ENCODE results near the gene KLF13. TPM values are rescaled to one million over a fixed set of nuclear protein-coding genes. Genes with fewer than 3 reads are reported as not detected.
A peak's percentile ranks its signal among the peaks of the same experiment; 100 is the strongest.

The KLF13 gene
- polyA plus RNA-seq, 2 of the 4 experiments (the other 2 are of a cell fraction): 53.5 TPM

DNA sequence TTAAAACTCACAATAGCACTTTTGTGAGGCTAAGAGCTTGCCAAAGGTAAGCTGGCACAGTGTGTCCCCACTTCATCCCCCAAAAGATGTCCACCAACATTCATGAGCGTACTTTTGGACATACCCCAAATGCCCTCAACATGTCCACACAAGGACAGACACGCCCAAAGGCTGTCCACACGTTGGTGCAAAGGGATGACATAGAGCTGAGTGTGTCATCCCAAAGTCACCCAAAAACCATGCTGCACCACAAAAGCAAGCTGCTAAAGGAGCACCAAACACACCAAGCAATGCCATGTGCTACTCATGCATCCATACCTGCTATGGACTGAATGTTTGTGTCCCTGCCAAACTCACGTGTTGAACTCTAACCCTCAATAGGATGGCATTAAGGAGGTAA lies 57.9 kb downstream of the KLF13 start:
- H3K4me1 ChIP-seq: peaks cover 25% of the 10 kb centered on the region
- no peak overlapping the region for H3K4me2 ChIP-seq
- H3K27ac ChIP-seq: no peak overlapping the region
- no peaks in the 10 kb centered on the region for H3K9me3 ChIP-seq
- WGBS (ENCODE audit: missing lambda C conversion rate): 68% methylated on average over 4 of the region's 4 CpGs
- FAIRE-seq (no peak), DNase-seq (ENCODE audit: low read depth in 1 of 2, low spot score in 1 of 2) (no peak), ATAC-seq (no peak)
- no peak overlapping the region for H3K4me3 ChIP-seq
- ChIA-PET CTCF (no interaction called here), POLR2A (no interaction called here)
- TF ChIP-seq RARB (CRISPR knock-in tag; IDR thresholded peaks at IDR 0.05) (no peak), FOSB (CRISPR knock-in tag; IDR thresholded peaks at IDR 0.05) (no peak), HDAC2 (IDR thresholded peaks at IDR 0.05) (no peak)

DNA sequence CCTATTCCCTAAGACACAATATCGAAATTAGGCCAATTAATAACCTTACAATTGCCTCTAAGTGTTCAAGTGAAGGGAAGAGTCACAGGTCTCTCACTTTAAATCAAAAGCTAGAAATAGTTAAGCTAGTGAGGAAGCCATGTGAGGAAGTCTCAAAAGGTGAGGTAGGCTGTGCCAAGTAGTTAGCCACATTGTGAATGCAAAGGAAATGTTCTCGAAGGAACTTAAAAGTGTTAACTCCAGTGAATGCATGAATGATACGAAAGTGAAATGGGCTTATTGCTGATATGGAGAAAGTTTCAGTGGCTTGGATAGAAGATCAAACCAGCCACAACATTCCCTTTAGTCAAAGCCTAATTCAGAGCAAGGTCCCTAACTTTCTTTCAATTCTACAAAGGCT lies 59.1 kb downstream of the KLF13 start:
- Histone ChIP-seq H3K4me1 (peaks cover 25% of the 10 kb centered on the region), H3K4me3 (no peak overlapping the region), H3K27ac (no peak overlapping the region), H3K4me2 (no peak overlapping the region), H3K9me3 (peaks cover 7% of the 10 kb centered on the region; the same call in 1 of the 3 replicates)
- DNase-seq (ENCODE audit: low read depth in 1 of 2, low spot score in 1 of 2) (no peak), FAIRE-seq (no peak), ATAC-seq (no peak)
- CTCF ChIA-PET: interaction anchor here (0.9 to 1.1 kb wide), 2 partner anchors 103 to 592 kb away, joined by 3 to 4 read pairs; no protein-coding TSS in a partner anchor
- TF ChIP-seq, protein P1, sequence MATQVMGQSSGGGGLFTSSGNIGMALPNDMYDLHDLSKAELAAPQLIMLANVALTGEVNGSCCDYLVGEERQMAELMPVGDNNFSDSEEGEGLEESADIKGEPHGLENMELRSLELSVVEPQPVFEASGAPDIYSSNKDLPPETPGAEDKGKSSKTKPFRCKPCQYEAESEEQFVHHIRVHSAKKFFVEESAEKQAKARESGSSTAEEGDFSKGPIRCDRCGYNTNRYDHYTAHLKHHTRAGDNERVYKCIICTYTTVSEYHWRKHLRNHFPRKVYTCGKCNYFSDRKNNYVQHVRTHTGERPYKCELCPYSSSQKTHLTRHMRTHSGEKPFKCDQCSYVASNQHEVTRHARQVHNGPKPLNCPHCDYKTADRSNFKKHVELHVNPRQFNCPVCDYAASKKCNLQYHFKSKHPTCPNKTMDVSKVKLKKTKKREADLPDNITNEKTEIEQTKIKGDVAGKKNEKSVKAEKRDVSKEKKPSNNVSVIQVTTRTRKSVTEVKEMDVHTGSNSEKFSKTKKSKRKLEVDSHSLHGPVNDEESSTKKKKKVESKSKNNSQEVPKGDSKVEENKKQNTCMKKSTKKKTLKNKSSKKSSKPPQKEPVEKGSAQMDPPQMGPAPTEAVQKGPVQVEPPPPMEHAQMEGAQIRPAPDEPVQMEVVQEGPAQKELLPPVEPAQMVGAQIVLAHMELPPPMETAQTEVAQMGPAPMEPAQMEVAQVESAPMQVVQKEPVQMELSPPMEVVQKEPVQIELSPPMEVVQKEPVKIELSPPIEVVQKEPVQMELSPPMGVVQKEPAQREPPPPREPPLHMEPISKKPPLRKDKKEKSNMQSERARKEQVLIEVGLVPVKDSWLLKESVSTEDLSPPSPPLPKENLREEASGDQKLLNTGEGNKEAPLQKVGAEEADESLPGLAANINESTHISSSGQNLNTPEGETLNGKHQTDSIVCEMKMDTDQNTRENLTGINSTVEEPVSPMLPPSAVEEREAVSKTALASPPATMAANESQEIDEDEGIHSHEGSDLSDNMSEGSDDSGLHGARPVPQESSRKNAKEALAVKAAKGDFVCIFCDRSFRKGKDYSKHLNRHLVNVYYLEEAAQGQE (IDR thresholded peaks at IDR 0.05): no peak
- TF ChIP-seq KDM5A (IDR thresholded peaks at IDR 0.05): no peak
- no peak for TF ChIP-seq FOXS1 (CRISPR knock-in tag; IDR thresholded peaks at IDR 0.05)
- no peak for TF ChIP-seq MAFK (IDR thresholded peaks at IDR 0.05; ENCODE audit: partially characterized antibody)
- no peak for TF ChIP-seq FOSL2 (IDR thresholded peaks at IDR 0.05)
- TF ChIP-seq FOSL2 (CRISPR knock-in tag; IDR thresholded peaks at IDR 0.05): no peak
- TF ChIP-seq RARB (CRISPR knock-in tag; IDR thresholded peaks at IDR 0.05): no peak
- no peak for TF ChIP-seq GATA3 (IDR thresholded peaks at IDR 0.05; ENCODE audit: borderline replicate concordance)
- TF ChIP-seq, protein P2, sequence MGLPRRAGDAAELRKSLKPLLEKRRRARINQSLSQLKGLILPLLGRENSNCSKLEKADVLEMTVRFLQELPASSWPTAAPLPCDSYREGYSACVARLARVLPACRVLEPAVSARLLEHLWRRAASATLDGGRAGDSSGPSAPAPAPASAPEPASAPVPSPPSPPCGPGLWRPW (IDR thresholded peaks at IDR 0.05): no peak
- TF ChIP-seq CHD2 (IDR thresholded peaks at IDR 0.05; ENCODE audit: low read length, partially characterized antibody): no peak
- no peak for TF ChIP-seq FOSB (CRISPR knock-in tag; IDR thresholded peaks at IDR 0.05)
- no peak for TF ChIP-seq POLR2AphosphoS2 (conservative IDR thresholded peaks at IDR 0.05; ENCODE audit: low read length)
- WGBS (ENCODE audit: missing lambda C conversion rate): 79% methylated on average over 3 of the region's 3 CpGs
- POLR2A ChIA-PET: no interaction called here

DNA sequence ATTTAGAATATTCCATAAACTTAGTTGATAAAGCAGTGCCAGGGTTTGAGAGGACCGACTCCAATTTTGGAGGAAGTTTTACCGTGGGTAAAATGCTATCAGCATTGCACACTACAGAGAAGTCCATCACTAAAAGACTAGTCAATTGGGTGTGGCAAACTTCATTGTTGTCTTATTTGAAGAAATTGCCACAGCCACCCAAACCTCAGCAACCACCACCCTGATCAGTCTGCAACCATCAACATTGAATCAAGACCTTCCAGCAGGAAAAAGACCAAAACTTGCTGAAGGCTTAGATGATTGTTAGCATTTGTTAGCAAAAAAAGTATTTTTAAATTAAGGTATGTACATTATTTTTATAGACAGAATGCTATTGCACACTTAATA lies 60.5 kb downstream of the KLF13 start:
- POLR2A ChIA-PET: no interaction called here

More for the DNA sequence above, 60.5 kb downstream of the KLF13 start:
- H3K4me2 ChIP-seq: peak overlapping the region; percentile 41; the same call in 2 of the 3 replicates
- FAIRE-seq: no peak
- no peak overlapping the region for H3K27ac ChIP-seq
- no peak for DNase-seq (ENCODE audit: low read depth in 1 of 2, low spot score in 1 of 2)
- TF ChIP-seq, protein P3, sequence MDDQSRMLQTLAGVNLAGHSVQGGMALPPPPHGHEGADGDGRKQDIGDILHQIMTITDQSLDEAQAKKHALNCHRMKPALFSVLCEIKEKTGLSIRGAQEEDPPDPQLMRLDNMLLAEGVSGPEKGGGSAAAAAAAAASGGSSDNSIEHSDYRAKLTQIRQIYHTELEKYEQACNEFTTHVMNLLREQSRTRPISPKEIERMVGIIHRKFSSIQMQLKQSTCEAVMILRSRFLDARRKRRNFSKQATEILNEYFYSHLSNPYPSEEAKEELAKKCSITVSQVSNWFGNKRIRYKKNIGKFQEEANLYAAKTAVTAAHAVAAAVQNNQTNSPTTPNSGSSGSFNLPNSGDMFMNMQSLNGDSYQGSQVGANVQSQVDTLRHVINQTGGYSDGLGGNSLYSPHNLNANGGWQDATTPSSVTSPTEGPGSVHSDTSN (IDR thresholded peaks at IDR 0.05): no peak
- TF ChIP-seq HOXB5 (CRISPR knock-in tag; IDR thresholded peaks at IDR 0.05) (no peak), HOXA7 (CRISPR knock-in tag; IDR thresholded peaks at IDR 0.05) (no peak), GATA3 (IDR thresholded peaks at IDR 0.05; ENCODE audit: borderline replicate concordance) (no peak), BHLHE40 (IDR thresholded peaks at IDR 0.05; ENCODE audit: low read depth, low read length) (no peak), POLR2AphosphoS2 (conservative IDR thresholded peaks at IDR 0.05; ENCODE audit: low read length) (no peak)
- H3K9me3 ChIP-seq: peaks cover 7% of the 10 kb centered on the region; the same call in 1 of the 3 replicates
- CTCF ChIA-PET: interaction anchor here (1.1 kb wide), 2 partner anchors 20 to 172 kb away, joined by 3 read pairs; no protein-coding TSS in a partner anchor
- ATAC-seq: no peak
- WGBS (ENCODE audit: missing lambda C conversion rate): 80% methylated on average over 2 of the region's 2 CpGs
- H3K4me1 ChIP-seq: peaks cover 27% of the 10 kb centered on the region
- no peak overlapping the region for H3K4me3 ChIP-seq

Data from A549 (cell line).